Activated CD4-positive, alpha-beta T cell treated with anti-CD3 and anti-CD28 coated beads for 4 hours (primary cell): ENCODE results near the gene USF1.
"Not testable (repeated sequence)": the region's sequence is repeated elsewhere in the genome, so short reads cannot be mapped to it uniquely, and the experiment has no call there.

Source experiments
- DNase-seq, 2 donors: peaks; one replicate each; pipeline ENCODE4 v3.0.0-alpha.2; 2020

Gene USF1

GRCh38 chr1:161046605-161047228 is 940 bp upstream of the USF1 start:
- DNase-seq, result no peak

- DNase-seq, result peak; percentile 33 to 39
Measured at GRCh38 chr1:161044908-161045735, 655 bp downstream of the USF1 start.

- no peak for DNase-seq
Measured at GRCh38 chr1:161044535-161044907, 1.3 kb downstream of the USF1 start.

- no peak for DNase-seq
Measured at GRCh38 chr1:161039546-161039945, 6.2 kb downstream of the USF1 start.

GRCh38 chr1:161039154-161039545 is 6.6 kb downstream of the USF1 start:
- no peak for DNase-seq

GRCh38 chr1:161038523-161039153 is 7.1 kb downstream of the USF1 start, which contains the start of gene TSTD1:
TSS of gene TSTD1 (minus strand) at chr1:161038964. CDS start at chr1:161038889, 75 bp downstream.
- peak; percentile 82 to 84 for DNase-seq

- no peak for DNase-seq
Measured at GRCh38 chr1:161037661-161038522, 7.9 kb downstream of the USF1 start.

GRCh38 chr1:161033751-161034150 is 12.0 kb downstream of the USF1 start:
- no peak for DNase-seq

- DNase-seq, result no peak
Measured at GRCh38 chr1:161032409-161032808, 13.4 kb downstream of the USF1 start.

- no peak for DNase-seq
Measured at GRCh38 chr1:161031874-161032273, 13.9 kb downstream of the USF1 start.

GRCh38 chr1:161029466-161029865 is 16.3 kb downstream of the USF1 start:
- not testable (repeated sequence) for DNase-seq

GRCh38 chr1:161026954-161027353 is 18.8 kb downstream of the USF1 start:
- not testable (repeated sequence) for DNase-seq

- not testable (repeated sequence) for DNase-seq
Measured at GRCh38 chr1:161022432-161022831, 23.3 kb downstream of the USF1 start.

- no peak for DNase-seq
Measured at GRCh38 chr1:161021970-161022353, 23.8 kb downstream of the USF1 start.

GRCh38 chr1:161021165-161021969 is 24.4 kb downstream of the USF1 start:
- DNase-seq, result peak; percentile 87 to 90

GRCh38 chr1:161020509-161021164 is 25.1 kb downstream of the USF1 start, which contains the start of gene F11R:
TSS of gene F11R (minus strand) at chr1:161021152. CDS start at chr1:161021073, 79 bp downstream.
- DNase-seq, result peak in 1 of 2 donors; percentile 37

GRCh38 chr1:161019751-161020495 is 25.9 kb downstream of the USF1 start:
- DNase-seq, result no peak

- DNase-seq, result not testable (repeated sequence)
Measured at GRCh38 chr1:161019111-161019660, 26.6 kb downstream of the USF1 start.

GRCh38 chr1:161018631-161018930 is 27.2 kb downstream of the USF1 start:
- no peak for DNase-seq
